Endothelial cell of umbilical vein (primary cell): ENCODE data around the gene TRPV2. TPM values are rescaled to one million over a fixed set of nuclear protein-coding genes. Genes with fewer than 3 reads are reported as not detected.

Source experiments
- BruUV-seq: library from RNA; stranded (reverse); fragments of 400-500 nt; replicated peaks from 2 replicates; lab custom pipeline; 2021; lab: Mats Ljungman, UMichigan
- CTCF ChIA-PET: fragments of 300-600, 350-600 bp; sonication (Branson Sonifier 250); formaldehyde crosslinking; loops from one replicate; lab custom pipeline; 2021; ENCODE audit warnings: antibody characterized with exemption, inconsistent platforms; lab: Charles Lee
- POLR2A ChIA-PET: fragments of 300-600, 350-600 bp; sonication (Branson Sonifier 250); formaldehyde crosslinking; loops from one replicate; lab custom pipeline; 2021; ENCODE audit warnings: antibody characterized with exemption, inconsistent platforms; lab: Charles Lee
- DNase-seq: peaks from one replicate; pipeline ENCODE4 v3.0.0-alpha.2; 2011; ENCODE audit warnings: low read depth, low spot score
- FAIRE-seq: peaks from 2 replicates; lab custom pipeline; 2011; peaks lifted over from hg19 to GRCh38; lab: Jason Lieb, UNC
- H2AFZ ChIP-seq: 2 replicates; pipeline ENCODE4 v1.6.0; 2012; ENCODE audit warnings: low read depth, low read length, control low read depth, inconsistent platforms
- H3K27ac ChIP-seq: 2 replicates; pipeline ENCODE4 v1.5.1; 2011; ENCODE audit warnings: low read depth, mild to moderate bottlenecking, control low read depth, low read length, moderate library complexity; ENCODE audit not compliant: insufficient read depth
- H3K27me3 ChIP-seq, 2 experiments: 2 replicates each; pipeline versions ENCODE4 v1.6.0 to v1.6.1; 2011; ENCODE audit warnings: low read length in 2 of 2, mixed read lengths in 1 of 2; ENCODE audit not compliant: control insufficient read depth in 2 of 2, insufficient read depth in 2 of 2
- H3K36me3 ChIP-seq, 2 experiments: 2 replicates in 1 of 2; 3 replicates in 1 of 2; pipeline ENCODE4 v1.5.1; 2011; ENCODE audit warnings: low read length in 2 of 2, mild to moderate bottlenecking in 1 of 2, moderate library complexity in 1 of 2; ENCODE audit not compliant: control insufficient read depth in 2 of 2, insufficient read depth in 2 of 2; ENCODE audit errors: extremely low read depth in 1 of 2
- H3K4me1 ChIP-seq: 3 replicates; pipeline ENCODE4 v1.5.1; 2011; ENCODE audit warnings: mild to moderate bottlenecking, low read length; ENCODE audit not compliant: control insufficient read depth, insufficient read depth; ENCODE audit errors: extremely low read depth
- H3K4me2 ChIP-seq: 2 replicates; pipeline ENCODE4 v1.6.1; 2011; ENCODE audit warnings: low read length, control low read depth, mixed read lengths; ENCODE audit not compliant: insufficient read depth
- H3K4me3 ChIP-seq, 3 experiments: fragments of 200-600 bp in 1 of 3; sonication (generic), shearing (Covaris generic) in 1 of 3; replicated peaks in 1 of 3; 2 replicates each; pipeline ENCODE4 v1.5.1; 2011 to 2016; ENCODE audit warnings: control low read depth in 3 of 3, low read length in 3 of 3, mild to moderate bottlenecking in 2 of 3, inconsistent platforms in 1 of 3, low read depth in 1 of 3, moderate library complexity in 1 of 3; ENCODE audit not compliant: insufficient read depth in 1 of 3
- H3K79me2 ChIP-seq: 2 replicates; pipeline ENCODE4 v1.6.0; 2012; ENCODE audit warnings: low read length, inconsistent platforms; ENCODE audit not compliant: control insufficient read depth, insufficient read depth
- H3K9ac ChIP-seq: replicated peaks from 2 replicates; pipeline ENCODE3; 2011; ENCODE audit warnings: low read length, control low read depth; ENCODE audit not compliant: insufficient read depth; ENCODE audit errors: extremely low read depth
- H3K9me1 ChIP-seq: replicated peaks from 3 replicates; pipeline ENCODE4 v1.6.0; 2011; ENCODE audit warnings: mild to moderate bottlenecking, low read length; ENCODE audit not compliant: control insufficient read depth, insufficient read depth; ENCODE audit errors: extremely low read depth
- H3K9me3 ChIP-seq: replicated peaks from 2 replicates; pipeline ENCODE4 v1.5.1; 2012; ENCODE audit warnings: low read length, inconsistent platforms; ENCODE audit not compliant: control insufficient read depth, insufficient read depth
- H4K20me1 ChIP-seq: replicated peaks from 2 replicates; pipeline ENCODE3; 2011; ENCODE audit warnings: mild to moderate bottlenecking, low read length; ENCODE audit not compliant: control insufficient read depth, insufficient read depth; ENCODE audit errors: extremely low read depth
- CTCF ChIP-seq, 2 donors: IDR thresholded peaks; 1 replicate in 1 of 2; 2 replicates in 1 of 2; pipeline ENCODE4 v1.5.1; 2011; ENCODE audit warnings: low read length in 2 of 2, mild to moderate bottlenecking in 2 of 2, moderate library complexity in 2 of 2, control low read depth in 1 of 2, inconsistent platforms in 1 of 2, low read depth in 1 of 2; ENCODE audit not compliant: insufficient read depth in 1 of 2; ENCODE audit errors: extremely low read depth in 1 of 2
- EZH2 ChIP-seq: IDR thresholded peaks from 2 replicates; pipeline ENCODE4 v1.6.1; 2012; ENCODE audit warnings: borderline replicate concordance, low read depth, mild to moderate bottlenecking, moderate library complexity, low read length, inconsistent platforms; ENCODE audit not compliant: severe bottlenecking
- FOS ChIP-seq: IDR thresholded peaks from 2 replicates; pipeline ENCODE4 v1.6.1; 2011; ENCODE audit warnings: mild to moderate bottlenecking, low read length, moderate library complexity, borderline replicate concordance; ENCODE audit not compliant: insufficient read depth
- GATA2 ChIP-seq: IDR thresholded peaks from 2 replicates; pipeline ENCODE4 v1.7.0; 2011; ENCODE audit warnings: low read depth, mild to moderate bottlenecking, moderate library complexity, mixed read lengths, low read length; ENCODE audit not compliant: insufficient read length, insufficient read depth
- JUN ChIP-seq: IDR thresholded peaks from 2 replicates; pipeline ENCODE4 v1.6.1; 2011; ENCODE audit warnings: borderline replicate concordance, low read depth; ENCODE audit not compliant: insufficient read length, insufficient read depth
- MYC ChIP-seq: IDR thresholded peaks from one replicate; pipeline ENCODE4 v1.6.1; 2011; ENCODE audit warnings: mild to moderate bottlenecking, low read depth, low read length
- POLR2A ChIP-seq: IDR thresholded peaks from 2 replicates; pipeline ENCODE4 v1.6.1; 2012; ENCODE audit warnings: low read depth, mild to moderate bottlenecking, control low read depth, low read length
- POLR2AphosphoS5 ChIP-seq: IDR thresholded peaks from 2 replicates; pipeline ENCODE4 v1.6.1; 2012; ENCODE audit warnings: low read depth, mild to moderate bottlenecking, control low read depth, low read length, moderate library complexity; ENCODE audit not compliant: insufficient read depth
- dilution Hi-C: fragments of 300-500 bp; cut with MboI; formaldehyde crosslinking; loops from one replicate; pipeline ENCODE4 v1.15.0; 2019; ENCODE audit warnings: low sequenced_read_pairs; ENCODE audit not compliant: extremely low pct_ligation_motif_present
- intact Hi-C: fragments of 100-400 bp; cut with micrococcal nuclease; formaldehyde crosslinking; loops from one replicate; pipeline ENCODE4 v1.10.0; 2022
- polyA plus RNA-seq, 4 experiments: library from polyadenylated mRNA; depleted of rRNA in 3 of 4; stranded (reverse) in 3 of 4; unstranded in 1 of 4; fragments of >200 nt; gene quantifications; 2 replicates each; pipeline versions ENCODE4 v1.2.1 to v1.2.3, GENCODE V29; 2011 to 2012; ENCODE audit warnings: missing spikeins in 1 of 4
- total RNA-seq: library from RNA; stranded (reverse); gene quantifications from 2 replicates; pipeline ENCODE4 v1.2.3, GENCODE V29; 2021

The TRPV2 gene
- total and polyA plus RNA-seq, 2 donors (not counting 3 experiments of a cell fraction or from before 2014, with no cell fraction given) = 4.2 to 10.6 TPM

GRCh38 chr17:16418685-16419068, 3.3 kb downstream of the TRPV2 start:
- DNase-seq = no peak
- Histone ChIP-seq H3K27me3 (no peaks in the 10 kb centered on the region), H3K4me1 (peaks cover 23% of the 10 kb centered on the region), H3K9me3 (no peaks in the 10 kb centered on the region), H3K4me3 (no peak overlapping the region), H3K4me2 (no peak overlapping the region), H4K20me1 (no peaks in the 10 kb centered on the region), H3K27ac (peak overlapping the region; percentile 28), H3K36me3 (no peaks in the 10 kb centered on the region), H3K9me1 (no peaks in the 10 kb centered on the region), H3K9ac (no peak overlapping the region), H2AFZ (peak overlapping the region; percentile 47), H3K79me2 (no peaks in the 10 kb centered on the region)
- intact Hi-C loops (loop anchor here (10.0 kb wide), 1 partner anchor 54 kb away; no protein-coding TSS in a partner anchor), dilution Hi-C loops (no loop called here)
- ChIA-PET POLR2A (interaction anchor here (1.2 to 2.0 kb wide), 2 partner anchors 20 to 37 kb away, joined by 8 to 11 read pairs; partner anchors contain the start of gene UBB), CTCF (interaction anchor here (1.0 to 2.1 kb wide), 7 partner anchors 9 to 103 kb away, joined by 3 to 8 read pairs (median 5); no protein-coding TSS in a partner anchor)
- BruUV-seq = no TSS peak
- TF ChIP-seq GATA2 (no peak), EZH2 (no peak), JUN (no peak), FOS (no peak), POLR2AphosphoS5 (no peak), MYC (no peak), POLR2A (no peak), CTCF (IDR thresholded peaks at IDR 0.05; ENCODE audit: extremely low read depth in 1 of 2, insufficient read depth in 1 of 2, low read depth in 1 of 2, low read length in 2 of 2) (no peak)
- FAIRE-seq = no peak
